NCI-H1436 treated with DMSO at 0.1 percent for 48 hours (cell line): ENCODE measurements around the gene DHCR24.

Source experiments
- DNase-seq: peaks from one replicate; lab custom pipeline; 2025; lab: John Stamatoyannopoulos, UW

DHCR24 gene

DNA sequence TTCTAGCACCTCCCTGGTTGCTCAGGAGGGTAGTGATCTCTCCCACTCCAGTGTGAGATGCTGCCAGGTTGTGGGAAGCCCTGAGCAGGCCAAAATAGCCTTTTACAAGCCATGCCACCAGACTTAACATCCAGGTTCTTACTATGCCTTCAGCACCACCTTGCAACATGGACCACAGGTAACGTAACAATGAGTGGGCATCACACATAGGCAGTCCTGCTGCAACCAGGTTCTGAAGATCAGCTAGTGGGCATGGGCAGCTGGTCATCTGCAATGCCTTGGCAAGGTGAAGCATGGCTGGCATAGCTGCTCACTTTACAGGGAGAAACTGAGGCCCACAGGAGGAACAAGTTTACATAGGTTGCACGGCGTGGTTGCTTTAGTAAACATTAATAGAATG lies 40.7 kb downstream of the DHCR24 start:
- no peak for DNase-seq

DNA sequence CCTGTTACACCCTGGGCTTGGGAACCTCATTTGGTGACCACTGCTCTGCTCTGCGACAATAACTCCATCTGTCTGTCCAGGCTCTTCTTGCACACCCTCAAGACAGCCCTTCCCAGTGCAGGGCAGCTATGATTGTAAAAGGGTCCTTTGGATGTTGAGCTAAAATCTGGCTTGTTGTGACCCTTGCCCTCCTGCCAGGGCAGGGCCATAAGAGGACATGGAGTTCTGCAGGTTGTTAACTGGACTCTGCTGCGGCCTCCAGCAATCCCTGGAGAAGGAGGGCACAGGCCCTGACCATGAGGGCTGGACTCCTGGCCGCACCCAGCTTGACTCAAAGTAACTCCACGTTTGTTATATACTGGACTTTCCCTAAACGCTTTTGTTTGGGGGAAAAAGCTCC lies 41.2 kb downstream of the DHCR24 start:
- DNase-seq: no peak

DNA sequence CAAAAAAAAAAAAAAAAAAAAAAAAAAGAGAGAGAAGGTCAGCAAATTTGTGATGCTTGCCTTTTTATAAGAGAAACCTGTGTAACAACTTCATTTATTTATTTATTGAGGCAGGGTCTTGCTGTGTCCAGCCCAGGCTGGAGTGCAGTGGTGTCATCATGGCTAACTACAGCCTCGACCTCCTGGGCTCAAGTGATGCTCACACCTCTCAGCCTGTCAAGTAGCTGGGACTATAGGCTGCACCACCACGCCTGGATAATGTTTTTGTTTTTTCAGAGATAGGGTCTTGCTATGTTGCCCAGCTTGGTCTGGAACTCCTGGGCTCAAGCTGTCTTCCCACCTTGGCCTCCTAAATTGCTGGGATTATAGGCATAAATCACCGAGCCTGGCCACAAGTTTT lies 42.4 kb downstream of the DHCR24 start:
- DNase-seq: no peak

DNA sequence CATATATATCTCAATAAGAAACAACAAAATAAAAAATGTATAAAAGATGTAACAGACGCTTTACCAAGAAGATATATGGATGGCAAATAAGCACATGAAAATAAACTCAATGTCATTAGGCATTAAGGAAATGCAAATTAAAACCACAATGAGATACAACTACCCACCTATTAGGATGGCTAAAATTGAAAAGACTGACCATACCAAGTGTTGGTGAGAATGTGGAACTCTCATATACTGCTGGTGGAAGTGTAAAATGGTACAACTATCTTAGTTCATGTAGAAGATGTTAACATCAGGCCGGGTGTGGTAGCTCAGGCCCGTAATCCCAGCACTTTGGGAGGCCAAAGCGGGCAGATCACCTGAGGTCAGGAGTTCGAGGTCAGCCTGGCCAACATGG lies 43.5 kb downstream of the DHCR24 start:
- DNase-seq: no peak

DNA sequence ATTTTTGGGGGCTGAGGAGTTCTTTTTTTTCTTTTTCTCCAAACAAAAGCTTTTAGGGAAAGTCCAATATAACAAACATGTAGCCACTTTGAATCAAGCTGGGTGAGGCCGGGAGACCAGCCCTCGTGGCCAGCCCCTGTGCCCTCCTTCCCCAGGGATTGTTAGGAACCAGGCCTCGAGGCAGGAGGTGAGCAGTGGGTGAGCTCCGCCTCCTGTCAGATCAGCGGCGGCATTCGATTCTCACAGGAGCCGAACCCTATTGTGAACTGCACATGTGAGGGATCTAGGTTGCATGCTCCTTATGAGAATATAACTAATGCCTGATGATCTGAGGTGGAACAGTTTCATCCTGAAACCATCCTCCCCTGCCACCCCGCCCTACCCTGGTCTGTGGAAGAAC lies 44.0 kb downstream of the DHCR24 start:
- DNase-seq: no peak

DNA sequence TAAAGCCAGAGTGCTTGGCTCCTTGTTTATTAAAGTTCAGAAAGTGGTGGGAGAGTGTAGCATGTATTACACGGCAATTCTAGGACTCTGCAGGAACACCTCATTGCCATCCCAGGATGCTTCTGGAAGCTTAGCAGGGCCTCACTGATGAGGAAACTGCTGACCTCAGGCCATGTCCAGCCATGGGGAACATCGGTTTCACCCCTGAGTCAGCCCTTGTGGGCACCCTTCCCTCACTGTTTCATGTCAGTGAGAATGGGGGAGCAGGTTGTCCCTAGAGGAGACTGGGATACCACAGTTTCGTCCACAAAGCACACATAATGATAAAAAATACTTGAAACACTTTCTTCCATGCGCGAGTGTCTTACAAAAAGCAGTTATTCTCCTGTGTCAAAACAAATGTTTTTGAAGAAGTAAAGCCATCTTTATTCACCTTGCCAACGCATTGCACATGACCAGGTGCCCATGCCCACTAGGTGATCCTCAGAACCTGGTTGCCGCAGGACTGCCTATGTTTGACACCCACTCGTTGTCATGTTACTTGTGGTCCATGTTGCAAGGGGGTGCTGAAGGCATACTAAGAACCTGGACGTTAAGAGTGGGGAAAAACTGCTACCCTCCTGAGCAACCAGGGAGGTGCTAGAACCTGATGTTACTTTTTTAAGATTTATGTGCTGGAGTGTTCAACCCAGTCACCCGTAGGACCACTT lies 44.6 kb downstream of the DHCR24 start:
- no peak for DNase-seq

DNA sequence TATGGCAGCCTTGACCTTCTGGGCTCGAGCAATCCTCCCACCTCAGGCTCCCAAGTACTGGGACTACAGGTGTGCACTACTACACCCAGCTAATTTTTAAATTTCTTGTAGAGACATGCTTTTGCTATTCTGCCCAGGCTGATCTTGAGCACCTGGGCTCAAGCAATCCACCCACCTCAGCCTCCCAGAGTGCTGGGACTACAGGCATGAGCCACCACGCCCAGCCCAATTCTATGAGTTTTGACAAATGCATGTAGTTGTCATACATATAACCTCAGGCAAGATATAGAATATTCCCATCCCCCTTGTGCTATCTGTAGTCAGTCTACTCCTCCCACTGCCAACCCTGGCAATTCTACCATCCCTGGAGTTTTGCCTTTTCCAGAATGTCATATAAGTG lies 47.2 kb downstream of the DHCR24 start:
- DNase-seq: no peak

DNA sequence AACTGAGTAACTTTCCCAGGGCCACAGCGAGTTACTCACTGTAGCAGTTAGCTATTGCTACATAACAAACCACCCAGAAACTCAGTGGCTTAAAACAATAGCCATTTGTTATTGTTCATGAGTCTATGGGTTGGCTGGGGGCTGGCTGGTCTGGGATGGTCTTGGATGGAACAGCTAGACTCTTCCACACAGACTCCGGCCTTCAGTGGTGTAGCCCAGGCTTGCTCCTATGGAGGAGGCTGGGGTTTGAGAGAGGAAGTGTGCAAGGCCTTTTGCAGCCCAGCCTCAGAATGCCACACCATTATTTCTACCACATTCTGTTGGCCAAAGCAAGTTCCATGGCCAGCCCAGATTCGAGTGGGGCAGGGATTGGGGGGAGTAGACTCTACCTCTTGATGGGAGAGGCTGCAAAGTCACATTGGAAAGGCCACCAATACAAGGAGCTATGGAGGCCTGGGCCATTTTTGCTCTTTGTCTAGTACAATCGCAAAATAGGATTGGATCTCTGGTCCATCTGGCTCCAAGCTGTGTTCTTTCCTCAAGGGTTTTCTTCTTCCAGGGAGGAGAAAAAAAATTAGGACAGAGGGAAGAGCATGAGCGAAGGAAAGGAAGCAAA lies 48.3 kb downstream of the DHCR24 start:
- DNase-seq: no peak

DNA sequence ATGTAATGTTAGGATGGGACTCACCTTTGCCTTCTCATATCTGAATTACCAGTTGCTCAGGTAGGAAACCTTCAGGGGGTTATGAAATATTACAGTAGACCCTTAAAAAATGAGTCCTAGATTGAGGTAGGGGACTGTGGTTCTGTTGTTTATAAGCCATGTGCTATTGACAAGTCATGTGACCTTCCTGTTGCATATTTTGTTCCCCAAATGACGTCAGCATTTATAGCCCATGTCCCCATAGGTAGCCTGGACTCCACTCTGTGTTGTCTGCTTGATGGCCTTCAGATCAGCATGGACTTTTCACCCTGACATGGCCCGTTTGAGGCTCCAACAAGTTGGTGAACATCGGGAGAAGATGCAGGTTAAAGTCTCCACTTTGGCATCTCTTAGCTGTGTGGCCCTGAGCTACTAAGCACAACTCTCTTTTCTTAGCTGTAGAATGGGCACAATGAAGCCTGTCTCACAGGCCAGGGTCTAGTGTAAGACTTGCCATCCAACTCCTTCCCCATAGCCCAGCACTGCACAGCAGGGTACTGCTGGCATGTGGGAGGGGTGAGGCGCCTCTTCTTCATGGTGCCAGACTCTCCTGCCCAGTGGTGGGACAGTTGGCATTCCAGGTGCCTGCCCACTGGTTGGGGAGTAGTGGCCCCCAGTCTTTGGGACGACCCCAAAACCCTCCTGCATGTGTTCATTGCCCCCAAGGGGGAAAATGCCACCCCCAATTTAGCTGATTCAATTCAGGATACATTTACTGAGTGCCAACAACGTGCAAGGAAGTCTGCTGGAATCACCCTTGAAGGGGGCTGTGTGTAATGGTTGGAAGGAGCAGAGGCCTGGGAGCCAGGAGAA lies 49.8 kb downstream of the DHCR24 start:
- DNase-seq: no peak

DNA sequence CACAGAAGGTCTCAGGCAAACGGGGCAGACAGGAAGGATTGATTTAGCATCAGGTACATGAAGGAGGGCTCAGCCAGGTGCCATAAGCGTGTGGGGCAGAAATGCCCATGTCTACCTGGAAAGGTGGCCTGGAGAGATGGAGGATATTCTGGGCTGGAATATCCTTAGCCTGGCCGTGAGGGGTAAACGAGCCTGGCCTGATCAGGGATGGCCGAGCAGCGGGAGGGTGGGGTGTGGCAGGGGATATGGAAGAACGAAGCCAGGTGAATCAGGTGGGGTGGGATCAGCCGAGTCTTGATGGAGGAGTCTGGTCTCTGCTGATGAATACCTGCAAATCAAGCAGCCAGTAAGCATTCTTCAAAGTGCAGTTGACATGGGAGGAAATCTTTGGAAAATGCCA lies 50.4 kb downstream of the DHCR24 start:
- no peak for DNase-seq

DNA sequence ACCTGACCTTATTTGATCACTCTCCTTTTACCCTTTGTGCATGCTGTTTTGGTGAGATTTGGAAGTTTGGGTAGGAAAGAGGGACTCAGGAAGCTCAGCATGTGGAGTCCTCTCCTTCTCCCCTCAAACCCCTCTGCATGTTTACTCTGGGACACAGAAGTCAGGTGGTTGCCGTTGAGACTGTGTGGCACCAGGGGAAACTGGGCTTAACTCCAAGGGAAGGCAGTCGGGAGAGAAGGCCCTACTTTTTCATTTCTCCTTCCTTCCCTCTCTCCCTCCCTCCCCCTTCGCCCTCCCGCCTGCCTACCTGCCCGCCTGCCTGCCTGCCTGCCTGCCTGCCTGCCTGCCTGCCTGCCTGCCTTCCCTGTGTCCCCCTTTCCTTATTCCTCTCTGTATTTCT lies 51.0 kb downstream of the DHCR24 start:
- DNase-seq: no peak

DNA sequence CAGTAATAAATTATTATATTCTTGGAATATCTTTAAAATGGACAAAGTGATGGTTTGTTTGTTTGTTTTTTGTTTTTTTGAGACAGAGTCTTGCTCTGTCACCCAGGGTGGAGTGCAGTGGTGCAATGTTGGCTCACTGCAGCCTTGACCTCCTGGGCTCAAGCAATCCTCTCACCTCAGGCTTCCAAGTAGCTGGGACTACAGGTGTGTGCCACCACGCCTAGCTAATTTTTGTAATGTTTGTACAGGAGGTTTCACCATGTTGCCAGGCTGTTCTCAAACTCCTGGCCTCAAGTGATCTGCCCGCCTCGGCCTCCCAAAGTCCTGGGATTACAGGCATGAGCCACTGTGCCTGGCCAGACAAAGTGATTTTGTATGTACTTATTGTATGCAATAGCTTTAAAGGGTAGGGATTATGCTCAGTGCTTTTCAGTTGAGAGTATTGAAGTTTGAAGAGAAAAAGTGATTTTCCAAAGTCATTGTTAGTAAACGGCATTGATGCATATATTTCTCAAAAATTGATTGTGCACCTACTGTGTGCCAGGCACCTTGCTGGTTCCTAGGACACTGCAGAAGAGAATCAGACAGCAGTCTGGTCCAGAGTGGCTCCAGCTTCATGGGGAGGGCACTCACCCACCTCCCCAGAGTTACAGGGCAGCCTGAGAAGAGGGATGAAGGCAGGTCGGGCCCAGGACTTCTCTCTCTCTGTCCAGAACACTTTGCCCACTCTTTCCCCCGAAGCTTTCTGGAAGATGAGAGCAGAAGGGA lies 51.7 kb downstream of the DHCR24 start:
- no peak for DNase-seq

DNA sequence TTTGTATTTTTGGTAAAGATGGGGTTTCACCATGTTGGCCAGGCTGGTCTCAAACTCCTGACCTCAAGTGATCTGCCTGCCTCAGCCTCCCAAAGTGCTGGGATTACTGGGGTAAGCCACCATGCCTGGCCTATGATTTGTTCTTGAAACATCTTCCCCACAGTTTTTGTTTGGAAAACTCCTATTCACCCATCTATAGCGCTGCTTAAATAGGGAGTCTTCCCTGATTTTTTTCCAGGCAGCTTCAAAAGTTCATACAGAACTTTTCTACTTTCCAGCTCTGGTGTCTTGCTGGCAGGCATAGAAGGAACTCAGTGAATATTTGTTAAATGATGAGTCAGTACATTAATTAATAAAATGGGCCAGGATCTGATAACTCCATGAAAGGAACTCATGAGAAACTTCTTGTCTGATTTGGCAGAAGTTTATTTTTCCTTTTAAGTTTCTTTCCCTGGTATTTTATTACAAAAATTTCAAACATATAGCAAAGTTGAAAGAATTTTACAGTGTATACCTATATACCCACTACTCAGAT lies 52.9 kb downstream of the DHCR24 start:
- no peak for DNase-seq

DNA sequence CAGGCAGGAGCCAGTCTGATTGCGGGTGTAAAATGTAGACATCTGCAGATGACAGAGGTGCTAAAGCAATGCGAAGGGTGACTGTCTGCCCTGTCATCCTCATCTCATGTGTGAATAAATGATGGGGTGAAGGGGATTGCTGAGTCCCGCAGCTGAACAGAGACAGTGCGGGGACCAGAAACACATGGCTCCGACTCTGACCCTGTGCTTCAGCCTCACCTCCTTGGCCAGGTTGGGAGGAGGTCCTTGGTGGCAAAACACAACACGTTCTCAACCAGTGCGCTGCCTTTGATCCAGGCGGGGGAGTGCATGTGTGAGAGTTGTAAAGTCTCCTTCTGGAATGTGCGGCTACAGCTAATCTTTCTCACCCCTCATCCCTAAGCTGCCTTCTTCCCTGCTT lies 53.9 kb downstream of the DHCR24 start:
- DNase-seq: no peak

DNA sequence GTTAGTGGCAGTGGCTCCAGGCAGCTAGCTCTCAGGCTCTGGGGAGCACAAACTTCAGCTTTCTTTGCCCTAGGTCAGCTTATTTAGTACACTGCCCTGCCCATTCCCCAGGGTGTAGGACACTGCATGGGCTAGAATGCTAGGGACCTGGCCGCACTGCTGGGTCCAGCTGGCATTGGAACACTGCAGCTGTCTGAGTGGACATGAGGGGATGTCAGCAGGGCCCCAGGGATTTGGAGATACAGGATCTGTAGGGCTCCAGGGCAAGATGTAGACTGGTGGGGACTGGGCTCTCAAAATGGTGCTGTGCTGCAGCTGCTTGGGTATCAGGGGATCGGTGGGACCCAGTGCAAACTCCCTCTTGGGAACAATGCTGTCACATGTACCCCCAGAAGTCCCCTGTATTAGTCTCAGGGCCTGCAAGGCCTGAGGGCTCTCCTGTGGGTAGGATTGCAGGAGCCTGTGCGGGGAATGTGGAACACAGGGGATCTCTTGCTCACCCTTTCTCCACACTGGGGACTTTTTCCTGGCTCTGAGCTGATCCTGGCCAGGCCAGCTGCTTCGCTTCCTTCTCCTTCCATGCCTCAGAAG lies 60.7 kb downstream of the DHCR24 start:
- DNase-seq: no peak

DNA sequence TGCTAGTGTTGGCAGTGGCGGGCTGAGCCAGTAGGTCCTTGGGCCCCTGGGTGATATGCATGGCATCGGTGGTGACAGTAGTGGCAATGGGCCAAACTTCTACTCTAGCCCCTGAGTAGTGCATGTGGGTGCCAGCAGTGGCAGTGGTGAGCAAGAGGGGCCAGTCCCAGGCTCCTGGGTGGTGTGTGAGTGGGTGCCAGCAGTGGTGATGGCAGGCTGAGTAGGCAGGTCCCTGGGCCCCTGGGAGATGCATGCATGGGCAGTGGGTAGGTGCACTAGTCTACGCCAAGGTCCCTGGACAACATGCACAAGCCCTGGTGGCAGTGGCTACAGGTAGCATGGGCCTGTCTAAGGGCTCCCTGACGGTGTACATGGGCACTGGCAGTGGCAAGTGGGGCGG lies 61.3 kb downstream of the DHCR24 start:
- DNase-seq: no peak

DNA sequence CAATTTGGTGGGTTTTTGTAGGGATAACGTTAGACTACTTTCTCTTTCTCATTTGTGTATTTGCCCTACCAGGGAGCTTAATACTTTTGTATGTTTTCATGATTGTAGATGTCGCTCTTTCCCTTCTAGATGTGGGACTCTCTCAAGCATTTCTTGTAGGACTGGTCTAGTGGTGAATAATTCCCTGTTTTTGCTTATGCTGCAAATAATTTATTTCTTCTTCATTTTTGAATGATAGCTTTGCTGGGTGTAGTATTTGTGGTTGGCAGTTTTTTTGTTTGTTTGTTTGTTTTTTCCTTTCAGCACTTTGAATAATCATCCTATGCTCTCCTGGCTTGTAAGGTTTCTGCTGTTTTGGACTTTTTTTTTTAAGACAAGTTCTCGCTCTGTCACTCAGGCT lies 63.3 kb downstream of the DHCR24 start:
- no peak for DNase-seq

DNA sequence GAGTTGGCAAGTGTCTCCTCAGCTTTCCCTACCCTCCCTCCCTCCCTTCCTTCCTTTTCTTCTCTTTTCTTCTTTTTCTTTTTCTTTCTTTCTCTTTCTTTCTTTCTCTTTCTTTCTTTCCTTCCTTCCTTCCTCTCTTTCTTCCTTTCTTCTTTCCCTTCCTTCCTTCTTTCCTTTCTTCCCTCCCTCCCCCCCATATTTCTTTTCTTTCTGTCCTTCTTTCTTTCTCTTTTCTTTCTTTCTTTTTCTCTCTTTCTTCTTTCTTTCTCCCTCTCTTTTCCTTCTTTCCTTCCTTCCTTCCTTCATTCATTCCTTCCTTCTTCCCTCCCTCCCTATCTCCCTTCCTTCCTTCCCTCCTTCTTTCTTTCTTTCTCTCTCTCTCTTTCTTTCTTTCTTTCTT lies 67.3 kb downstream of the DHCR24 start:
- no peak for DNase-seq

DNA sequence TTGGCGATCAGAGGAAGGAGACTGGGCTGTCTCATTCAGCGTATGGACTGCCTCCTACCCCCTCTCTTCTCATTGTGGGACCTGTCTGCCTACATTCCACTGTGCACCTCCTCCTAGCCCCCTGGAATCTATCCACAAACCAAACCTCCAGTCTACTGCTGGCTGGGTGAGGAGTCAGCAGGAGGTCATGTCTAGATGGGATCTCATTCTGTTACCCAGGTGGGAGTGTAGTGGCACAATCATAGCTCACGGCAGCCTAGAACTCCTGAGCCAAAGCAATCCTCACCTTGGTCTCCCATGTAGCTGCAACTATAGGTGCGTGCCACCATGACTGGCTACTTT lies 67.8 kb downstream of the DHCR24 start:
- no peak for DNase-seq

DNA sequence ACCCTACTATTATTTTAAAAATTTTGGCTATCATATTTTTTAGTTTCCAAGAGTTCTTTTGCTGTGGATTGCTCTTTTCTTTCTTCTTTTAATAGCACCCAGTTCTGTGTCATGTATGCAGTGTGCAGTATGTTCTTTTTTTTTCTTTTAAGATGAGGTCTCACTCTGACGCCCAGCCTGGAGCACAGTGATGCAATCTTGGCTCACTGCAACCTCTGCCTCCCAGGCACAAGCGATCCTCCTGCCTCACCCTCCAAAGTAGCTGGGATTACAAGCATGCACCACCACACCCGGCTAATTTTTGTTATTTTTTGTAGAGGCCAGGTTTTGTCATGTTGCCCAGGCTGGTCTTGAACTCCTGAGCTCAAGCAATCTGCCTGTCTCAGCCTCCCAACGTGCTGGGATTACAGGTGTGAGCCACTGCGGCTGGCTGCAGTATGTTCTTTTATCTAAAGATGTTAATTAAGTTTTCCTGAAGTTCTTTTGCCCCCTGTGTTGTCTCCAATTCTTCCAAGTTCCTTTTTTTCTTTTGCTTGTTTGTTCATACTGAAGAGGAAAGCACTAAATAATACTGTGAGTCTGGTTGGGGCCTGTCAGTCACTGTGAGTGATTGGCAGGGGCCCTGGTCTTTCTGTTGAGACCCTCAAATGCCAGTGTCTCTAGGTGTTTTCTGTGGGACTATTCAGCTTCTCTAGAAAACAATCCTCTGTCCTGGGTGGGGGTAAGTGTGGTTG lies 68.4 kb downstream of the DHCR24 start:
- DNase-seq: no peak

DNA sequence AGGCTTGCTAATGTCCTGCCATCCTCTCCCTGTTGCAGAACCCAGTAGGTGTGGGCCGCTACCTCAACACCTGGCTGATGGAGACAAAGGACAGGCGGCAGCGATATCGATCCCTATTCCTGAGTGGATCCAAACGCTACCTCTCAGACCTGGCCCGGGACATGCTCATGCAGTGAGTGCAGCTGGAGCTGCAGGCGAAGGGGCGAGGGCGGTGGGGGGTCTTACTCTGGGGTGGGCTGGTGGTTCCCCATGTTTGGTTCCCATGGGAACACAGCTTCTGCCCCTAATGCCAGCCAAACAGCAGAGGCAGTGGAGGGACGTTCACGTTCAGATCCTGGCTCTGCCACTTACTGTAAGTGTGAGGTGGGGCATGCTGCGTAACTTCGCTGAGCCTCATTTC lies 70.0 kb downstream of the DHCR24 start:
- DNase-seq: no peak
